Measurements from ENCODE around the gene TLCD3B.

Gene TLCD3B

DNA sequence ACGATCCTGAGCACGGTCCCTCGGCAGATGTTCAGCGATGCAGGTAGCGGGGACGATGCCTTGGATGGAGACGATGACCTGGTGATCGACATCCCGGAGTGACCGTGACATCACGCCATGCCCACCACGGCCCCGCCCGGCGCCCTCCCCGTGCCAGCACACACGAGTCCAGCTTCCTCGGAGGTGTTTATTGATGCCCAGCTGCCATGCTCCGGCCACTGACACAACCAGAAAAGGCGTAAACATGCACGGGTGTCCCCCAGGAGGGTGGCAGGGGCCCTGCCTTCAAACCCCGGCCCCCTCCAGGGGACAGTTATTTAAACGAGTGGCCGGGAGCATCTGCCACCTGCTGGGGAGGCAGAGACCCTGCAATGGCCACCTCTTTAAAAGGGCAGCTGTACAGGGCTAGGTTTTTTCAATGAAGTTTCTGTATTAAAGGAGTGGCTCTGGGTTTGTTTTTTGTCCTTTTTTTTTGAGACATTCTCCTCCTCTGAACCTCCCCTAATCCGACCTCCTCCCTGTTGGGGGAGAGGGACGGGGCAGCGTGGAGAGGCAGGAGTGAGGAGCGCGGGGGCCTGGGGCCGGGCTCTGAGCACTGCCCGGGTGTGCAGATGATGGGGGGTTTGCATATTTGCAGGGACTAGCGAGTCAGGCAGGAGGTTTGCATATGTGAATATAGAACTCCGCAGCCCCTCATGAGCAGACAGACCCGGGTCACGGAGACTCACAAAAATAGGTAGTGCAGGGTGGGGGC lies 25.6 kb downstream of the TLCD3B start:
- peak in 1 of 2 experiments; percentile 5 for DNase-seq (ENCODE audit: low read depth in 2 of 2)

DNA sequence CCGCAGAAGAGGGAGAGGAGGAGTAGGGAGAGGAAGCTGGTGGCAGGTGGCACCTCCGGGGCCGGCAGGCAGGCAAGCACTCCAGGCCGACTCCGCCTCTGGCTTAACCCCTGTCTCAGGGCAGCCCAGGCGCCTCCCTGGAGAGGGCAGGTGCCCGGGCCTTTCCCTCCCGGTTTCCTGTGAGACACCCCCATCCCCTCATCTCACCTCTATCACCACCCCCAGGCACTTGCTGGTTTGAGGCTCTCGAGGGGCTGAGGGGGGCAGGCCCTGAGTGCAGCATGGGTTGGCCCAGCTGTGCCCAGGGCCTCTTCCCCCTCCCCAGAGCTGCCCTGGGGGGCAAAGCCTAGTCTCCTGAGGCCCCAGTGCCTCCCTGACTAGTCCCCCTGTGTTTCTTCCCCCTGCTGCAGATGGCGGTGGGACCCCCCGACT lies 26.2 kb downstream of the TLCD3B start:
- DNase-seq (ENCODE audit: low read depth in 2 of 2), result no peak

DNA sequence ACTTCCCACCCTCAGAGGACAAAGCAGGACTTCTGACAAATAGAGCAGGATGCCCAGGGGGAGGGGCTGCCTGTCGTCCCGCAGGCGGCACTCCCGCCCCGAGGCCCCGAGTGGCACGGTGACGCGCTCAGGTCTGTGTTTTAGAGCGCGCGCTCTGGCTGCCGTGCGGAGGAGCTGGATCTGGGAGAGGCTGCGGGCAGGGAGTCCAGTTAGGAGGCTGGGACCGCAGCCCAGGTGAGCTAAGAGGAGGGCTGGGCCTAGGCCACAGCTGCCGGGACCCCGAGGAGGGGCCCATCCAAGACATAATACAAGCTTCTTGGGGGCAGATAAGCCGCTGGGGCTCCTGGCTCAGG lies 26.7 kb downstream of the TLCD3B start:
- no peak for DNase-seq (ENCODE audit: low read depth in 2 of 2)

DNA sequence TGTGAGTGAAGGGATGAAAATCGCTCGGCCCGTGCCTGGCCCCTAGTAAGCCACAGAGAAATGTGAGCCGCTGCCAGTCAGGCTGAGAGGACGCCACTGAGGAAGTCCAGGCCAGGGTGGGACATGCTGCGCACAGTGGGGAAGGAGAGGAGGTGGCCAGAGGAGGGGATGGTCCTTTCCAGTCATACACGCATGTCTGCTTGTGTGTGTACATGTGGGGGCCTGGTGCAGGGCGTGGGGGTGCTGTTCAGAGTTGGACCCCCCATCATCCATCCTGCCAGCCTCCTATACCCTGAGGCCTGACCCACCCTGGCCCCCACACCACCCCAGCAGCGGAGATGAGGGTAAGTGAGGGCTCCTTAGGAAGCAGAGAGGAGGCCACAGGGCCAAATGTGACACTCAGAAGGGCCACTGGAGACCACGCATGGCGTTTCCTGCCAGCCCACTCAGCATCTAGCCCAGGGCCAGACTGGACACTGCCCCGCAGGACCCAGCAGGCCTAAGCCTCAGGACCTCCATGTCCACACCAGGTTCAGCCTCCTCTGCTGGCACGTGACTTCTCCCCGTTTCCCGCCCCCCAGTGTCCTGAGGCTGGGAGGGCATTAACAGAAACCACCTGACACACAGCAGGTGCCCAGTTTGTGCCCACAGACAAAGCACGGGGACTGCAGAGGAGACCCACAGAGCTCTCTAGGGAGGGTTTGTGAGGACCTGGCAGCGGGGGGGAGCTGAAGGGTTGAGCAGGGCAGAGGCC lies 27.2 kb downstream of the TLCD3B start:
- DNase-seq (ENCODE audit: low read depth in 2 of 2), result no peak

DNA sequence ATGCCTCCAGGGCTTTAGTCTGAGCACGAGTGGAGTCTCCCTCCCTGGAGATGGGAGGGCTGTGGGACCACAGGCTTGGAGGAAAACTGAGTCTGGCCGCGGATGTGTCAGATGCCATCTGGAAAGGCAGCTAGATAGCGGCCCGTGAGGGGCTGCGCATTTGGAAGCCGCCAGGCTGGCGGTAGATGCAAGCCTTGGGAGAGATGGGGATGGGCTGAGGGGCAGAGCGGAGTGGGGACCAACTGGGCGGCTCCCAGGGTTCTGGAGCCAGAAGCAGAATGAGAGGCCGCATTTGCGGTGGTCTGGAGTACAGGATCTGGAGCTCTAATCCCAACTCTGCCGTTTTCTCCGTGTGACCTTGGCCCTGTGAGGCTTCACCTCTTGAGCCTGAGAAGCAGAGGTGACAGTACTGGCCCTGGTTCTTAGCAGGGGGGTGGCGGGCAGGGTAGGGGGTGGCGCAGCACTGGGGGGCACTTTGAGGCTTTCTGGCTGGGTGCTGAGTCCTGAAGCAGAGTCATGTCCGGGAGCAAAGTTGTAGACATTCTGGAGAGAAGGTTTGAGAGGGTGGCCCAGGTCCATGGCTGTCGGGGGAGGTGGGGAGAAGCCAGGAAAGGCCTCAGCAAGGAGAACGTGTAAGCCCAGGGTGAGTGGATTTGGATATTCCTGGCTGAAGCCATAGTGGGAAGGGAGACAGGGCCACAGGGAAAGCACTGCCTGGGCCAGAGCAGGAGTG lies 28.3 kb downstream of the TLCD3B start:
- DNase-seq (ENCODE audit: low read depth in 2 of 2), result no peak

DNA sequence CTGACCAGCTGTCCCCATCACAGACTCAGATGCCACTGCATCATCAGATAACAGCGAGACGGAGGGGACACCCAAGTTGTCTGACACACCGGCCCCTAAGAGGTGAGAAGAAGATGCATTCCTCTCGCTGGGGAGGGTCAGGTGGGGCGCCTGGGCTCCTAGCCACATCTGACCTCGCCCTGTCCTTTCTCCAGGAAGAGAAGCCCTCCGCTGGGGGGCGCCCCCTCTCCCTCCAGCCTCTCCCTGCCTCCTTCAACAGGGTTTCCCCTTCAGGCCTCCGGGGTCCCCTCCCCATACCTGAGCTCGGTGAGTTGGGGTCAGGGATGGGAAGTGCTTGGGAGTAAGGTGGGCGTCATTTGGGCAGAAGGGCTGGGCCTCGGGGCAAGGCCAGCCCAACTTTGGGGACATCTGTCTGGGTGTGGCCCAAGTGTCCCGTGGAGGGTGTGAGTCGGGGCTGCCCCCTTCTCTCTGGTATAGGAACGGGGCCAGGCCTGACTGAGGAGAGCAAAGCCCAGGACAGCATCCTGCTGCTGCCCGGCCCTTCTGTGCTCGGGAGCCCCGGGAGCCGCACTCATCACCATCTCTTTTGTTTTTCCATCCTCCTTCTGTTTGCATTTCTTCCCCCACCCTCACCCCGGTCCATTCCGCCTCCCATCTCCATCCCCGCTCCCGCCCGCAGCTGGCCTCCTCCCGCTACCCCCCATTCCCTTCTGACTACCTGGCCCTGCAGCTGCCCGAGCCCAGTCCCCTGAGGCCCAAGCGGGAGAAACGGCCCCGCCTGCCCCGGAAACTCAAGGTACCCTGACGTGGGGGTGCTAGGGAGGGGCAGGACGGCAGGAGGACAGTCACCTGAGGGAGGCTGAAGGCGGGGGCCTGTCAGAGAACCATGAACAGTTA lies 30.1 kb downstream of the TLCD3B start:
- no peak for DNase-seq (ENCODE audit: low read depth in 2 of 2)

DNA sequence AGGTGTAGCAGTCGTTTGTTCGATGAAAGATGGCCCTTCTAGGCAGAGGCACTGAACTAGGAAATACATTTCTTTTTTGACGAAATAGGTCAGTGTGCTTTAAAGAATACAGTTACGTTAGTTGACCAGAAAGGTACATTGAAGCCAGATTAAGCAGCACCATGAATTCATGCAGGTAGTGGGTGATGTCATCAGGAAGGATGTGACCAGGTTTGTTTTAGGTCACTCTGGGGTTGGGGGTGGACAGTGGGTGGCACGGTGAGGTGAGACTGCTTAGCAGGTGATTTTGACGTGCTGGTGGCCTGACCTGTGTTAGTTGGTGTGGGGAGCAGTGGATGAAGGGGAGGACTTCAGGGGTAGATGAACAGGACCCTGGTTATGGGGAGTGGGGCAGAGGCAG lies 31.5 kb downstream of the TLCD3B start:
- no peak for DNase-seq (ENCODE audit: low read depth in 2 of 2)

DNA sequence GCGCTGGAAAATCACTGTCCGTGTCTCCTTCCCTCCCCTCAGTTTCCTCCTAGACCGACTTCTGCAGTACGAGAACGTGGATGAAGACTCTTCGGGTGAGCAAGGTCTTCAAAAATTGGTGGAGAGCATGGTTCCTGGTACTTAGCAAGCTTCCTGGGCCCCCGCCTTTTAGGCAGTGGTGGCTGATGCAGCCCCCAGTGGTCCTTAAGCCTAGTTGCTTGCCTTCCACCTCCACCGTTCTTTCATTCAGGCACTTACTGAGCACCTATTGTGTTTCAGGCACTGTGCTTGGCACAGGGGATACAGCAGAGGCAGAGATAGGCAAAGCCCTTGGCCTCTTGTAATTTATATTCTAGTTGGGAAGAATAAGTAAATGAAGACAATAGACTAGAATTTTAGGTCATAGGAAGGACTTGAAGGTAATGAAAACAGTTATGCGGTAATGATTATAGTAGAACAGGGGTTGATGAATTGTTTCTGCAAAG lies 34.3 kb downstream of the TLCD3B start:
- DNase-seq (ENCODE audit: low read depth in 2 of 2), result no peak

DNA sequence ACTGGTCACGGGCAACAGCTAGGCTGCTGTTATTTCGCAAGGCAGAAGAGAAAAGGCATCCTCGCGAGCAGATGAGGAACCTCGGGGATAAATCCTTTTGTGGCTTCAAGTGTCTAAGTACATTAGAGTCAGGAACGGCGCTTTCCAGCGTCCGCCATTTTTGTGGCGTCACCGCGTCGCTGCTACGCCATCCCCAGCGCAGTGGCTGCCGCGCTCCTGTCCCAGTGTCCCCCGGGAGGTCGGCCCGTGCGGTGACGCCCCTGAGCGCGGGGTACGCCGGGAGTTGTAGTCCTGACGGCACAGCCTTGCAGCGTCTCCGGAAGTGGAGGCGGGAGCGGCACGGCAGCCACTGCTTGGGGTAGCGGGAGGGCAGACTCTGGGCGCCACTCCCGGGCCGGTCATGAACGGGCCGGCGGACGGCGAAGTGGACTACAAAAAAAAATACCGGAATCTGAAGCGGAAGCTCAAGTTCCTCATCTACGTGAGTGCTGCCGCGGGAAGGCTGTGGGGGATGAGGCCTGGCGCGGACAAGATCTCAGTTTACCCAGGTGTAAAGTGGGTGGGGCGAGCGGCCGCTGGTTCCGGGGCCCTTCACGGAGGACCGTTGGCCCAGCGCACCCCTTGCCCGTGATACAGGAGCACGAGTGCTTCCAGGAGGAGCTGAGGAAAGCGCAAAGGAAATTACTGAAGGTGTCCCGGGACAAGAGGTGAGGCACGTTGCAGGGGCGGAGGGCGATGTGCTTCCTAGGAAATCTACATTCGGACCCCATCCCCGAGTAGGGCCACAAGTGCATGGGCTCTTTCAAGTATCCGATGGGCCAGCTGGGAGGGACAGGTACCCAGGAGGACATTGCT lies 34.9 kb downstream of the TLCD3B start, which contains the start of gene INO80E:
Gene INO80E (plus strand): TSS at position 331 of the 855 bp plus-strand sequence. CDS start 70 bp downstream, at position 401.
- DNase-seq (ENCODE audit: low read depth in 2 of 2), result peak; percentile 79 to 84

DNA sequence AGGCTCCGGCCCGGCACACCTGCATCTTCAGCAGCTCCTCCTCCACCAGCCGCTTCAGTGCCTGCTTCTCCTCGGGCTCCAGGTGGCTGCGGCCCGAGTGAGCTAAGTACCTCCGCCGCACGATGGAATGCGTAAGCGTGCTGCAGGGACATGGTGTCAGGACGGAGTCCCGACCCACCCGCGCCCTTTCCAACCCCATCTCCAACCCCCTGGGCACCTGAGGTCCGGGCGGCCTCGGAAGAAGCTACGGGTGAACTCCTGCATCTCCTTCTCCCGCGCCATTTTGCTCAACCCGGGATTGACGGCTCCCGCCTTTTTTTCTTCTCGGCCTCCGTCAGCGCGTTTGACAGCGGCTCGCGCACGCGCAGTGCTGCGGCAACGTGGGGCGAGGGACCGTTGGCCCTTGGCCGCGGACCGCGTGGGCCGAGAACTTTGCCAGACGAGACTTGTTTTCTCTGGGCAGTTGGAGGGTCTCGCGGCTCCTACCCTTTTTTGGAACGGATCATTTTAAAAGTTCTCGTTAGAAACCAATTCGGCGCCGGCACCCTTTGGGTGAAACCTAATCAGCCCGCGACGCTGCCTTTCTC lies 35.7 kb downstream of the TLCD3B start, which contains the start of gene HIRIP3:
Gene HIRIP3 (minus strand): TSS at position 294 of the 587 bp plus-strand sequence. CDS start 12 bp downstream, at position 282.
- DNase-seq (ENCODE audit: low read depth in 2 of 2), result peak; percentile 45 to 53

DNA sequence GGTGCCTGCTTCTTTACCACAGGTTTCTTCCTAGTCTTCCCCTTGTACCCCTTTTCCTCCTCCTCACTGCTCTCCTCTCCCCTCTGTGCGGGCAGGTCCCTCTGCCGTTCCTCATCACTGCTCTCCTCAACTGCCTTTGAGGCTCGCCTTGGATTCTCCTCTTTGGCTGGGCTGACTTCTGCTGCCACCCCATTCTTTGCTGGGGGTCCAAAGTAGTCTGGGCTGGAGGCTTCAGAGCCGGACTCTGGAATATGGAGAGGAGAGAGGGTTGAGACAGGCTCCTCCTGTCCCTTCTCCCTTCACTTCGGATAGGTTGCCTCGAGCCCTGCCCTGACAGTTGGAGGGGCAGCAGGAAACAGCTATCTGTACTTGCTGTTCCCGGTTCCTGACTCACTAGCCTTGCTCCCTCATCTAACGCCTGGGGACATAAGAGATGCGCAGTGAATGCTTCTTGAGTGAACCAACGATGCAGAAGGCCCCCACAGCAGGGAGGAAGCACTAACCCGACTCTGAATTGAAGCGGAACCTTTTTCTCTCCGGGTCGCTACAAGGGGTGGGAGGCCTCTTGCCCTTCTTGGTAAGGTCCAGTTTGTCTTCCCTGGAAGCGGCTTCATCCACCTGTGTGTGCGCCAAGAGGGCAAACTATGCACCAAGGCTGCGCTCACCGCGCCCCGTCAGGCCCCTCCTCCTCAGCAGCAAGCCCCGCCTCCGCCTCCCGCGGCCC lies 36.3 kb downstream of the TLCD3B start:
- no peak for DNase-seq (ENCODE audit: low read depth in 2 of 2)

DNA sequence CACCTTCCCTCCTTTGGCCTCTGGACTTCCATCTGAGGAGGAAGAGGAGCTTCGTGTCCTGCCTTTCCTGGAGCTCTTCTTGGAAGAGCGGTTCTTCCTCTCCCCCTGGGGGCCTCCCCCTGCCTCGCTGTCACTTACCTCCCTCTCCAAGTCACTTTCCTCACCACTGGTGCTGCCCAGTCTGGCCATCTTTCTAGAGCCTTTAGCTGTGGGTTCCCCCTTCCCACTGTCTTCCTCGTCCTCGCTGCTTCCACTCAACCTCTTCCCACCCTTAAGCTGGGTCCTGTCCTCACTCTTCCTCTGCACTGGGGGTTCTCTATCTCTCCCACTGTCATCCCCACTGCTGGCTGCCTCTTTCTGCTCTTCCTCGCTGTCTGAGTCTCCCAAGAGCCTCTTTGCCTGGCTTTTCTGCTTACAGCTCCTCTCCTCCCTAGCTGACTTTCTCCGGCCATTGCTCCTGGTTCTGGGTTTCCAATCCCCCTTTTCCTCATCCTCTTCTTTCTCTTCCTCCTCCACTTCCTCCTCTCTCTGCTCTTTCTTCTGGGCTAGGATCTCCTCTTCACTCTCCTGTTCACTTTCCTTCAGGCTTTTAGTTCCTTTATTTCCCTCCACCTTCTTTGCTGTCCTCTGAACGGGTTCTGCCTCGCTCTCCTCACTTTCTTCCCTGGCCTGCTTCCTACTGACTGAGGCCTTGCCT lies 37.0 kb downstream of the TLCD3B start:
- no peak for DNase-seq (ENCODE audit: low read depth in 2 of 2)

DNA sequence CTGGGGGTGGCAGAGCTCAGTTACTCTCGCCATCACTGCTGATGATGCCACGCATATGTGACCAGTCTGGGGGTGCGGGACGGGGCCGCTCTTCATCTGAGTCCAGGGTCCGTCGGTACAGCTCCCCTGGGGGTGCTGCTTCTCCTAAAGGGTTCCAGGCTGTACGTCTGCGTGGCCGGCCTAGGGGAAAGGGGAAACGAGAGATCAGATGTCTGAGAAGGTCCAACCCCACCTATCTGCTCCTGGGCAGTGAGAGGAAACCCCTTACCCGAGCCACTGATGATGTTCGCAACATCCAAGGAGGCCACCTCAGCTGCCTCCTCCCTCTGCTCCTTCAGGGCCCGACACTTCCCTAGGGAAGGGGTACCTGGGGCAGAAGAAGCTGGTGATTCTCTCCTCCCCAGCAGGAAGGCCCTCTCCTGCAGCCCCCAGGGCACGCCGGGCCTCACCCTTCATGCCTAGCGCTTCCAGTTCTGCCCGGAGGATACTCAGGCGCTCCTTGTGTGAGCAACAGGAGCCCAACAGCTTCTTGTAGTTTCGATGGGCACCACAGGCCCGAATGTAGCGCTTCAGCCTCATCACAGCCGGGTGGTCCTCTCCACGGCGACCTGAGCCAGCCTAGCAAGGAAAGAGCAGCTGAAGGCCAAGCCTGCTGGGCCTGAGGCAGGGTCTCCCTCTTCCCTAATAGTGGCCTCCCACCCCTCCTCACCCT lies 37.7 kb downstream of the TLCD3B start:
- no peak for DNase-seq (ENCODE audit: low read depth in 2 of 2)

DNA sequence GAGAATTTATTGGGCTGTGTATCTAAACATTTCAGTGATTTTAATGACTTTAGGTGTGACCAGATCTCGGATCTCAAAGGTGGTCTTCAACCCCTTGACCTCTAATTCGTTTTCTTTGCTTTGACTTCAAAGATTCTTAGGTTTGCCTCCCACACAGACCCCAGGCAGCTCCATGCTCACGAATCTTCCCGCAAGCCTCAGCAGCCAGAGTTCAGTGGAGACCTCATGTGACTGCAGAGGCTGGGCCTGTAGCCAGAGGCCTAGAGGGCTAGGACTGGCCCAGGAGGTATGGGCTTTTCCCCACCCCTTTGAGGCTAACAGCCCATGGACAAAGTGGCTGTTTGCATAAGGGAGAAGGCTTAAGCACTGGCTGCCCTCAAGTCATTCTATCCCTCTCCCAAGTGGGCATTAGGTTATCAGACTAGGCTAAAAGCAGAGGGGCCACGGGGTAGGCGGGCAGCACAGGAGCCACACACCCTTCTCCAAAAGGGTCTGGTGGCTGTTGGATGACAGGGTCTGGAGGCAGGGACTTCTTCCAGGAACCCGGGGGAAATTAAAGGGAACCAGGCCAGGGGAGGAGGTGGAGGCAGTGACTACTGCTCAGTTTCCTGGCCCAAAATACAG lies 38.6 kb downstream of the TLCD3B start:
- no peak for DNase-seq (ENCODE audit: low read depth in 2 of 2)

DNA sequence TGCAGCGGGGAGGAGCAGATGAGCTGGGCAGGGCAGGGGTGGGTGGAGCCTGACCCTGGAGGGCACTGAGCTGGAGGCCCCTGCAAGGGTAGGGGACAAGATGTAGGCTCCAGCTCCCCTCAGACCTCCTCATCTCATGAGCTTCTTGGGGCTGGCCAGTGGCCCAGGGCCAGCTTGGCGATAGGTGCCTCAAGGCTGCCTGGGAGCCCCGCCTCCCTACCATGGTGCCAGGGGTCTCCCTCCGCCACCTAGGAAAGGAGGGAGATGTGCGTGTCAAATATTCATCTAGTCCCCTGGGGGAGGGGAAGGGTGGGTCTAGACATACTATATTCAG lies 39.5 kb downstream of the TLCD3B start:
- DNase-seq (ENCODE audit: low read depth in 2 of 2), result no peak

DNA sequence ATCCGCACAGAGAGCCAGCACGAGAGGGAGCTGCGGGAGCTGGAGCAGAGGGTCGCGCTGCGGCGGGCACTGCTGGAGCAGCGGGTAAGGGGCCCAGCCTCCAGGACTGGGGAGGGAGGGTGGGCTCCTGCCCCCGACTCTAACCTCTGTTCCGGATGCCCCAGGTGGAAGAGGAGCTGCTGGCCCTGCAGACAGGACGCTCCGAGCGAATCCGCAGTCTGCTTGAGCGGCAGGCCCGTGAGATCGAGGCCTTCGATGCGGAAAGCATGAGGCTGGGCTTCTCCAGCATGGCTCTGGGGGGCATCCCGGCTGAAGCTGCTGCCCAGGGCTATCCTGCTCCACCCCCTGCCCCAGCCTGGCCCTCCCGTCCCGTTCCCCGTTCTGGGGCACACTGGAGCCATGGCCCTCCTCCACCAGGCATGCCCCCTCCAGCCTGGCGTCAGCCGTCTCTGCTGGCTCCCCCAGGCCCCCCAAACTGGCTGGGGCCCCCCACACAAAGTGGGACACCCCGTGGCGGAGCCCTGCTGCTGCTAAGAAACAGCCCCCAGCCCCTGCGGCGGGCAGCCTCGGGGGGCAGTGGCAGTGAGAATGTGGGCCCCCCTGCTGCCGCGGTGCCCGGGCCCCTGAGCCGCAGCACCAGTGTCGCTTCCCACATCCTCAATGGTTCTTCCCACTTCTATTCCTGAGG lies 40.0 kb downstream of the TLCD3B start:
- DNase-seq (ENCODE audit: low read depth in 2 of 2), result no peak

DNA sequence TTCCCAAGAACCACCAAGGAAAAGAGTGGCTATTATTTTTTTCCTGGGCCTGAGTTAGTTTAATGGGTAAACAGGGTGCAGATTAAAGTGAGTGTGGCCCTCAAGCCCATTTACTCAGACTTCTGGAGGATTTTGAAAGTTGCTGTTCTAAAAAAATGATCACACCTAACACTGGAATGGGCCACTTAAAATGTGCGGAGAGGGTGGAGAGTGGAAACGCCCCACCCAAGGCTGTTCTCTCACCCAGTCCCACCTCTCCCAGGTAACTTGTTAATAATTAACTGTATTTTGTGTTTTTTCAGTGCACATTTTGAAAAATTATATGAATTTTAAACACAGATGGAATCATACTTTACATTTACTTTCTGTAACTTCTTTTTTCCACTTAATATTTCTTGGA lies 41.0 kb downstream of the TLCD3B start:
- no peak for DNase-seq (ENCODE audit: low read depth in 2 of 2)
